ENCODE results near the gene COL20A1.
"Not testable (repeated sequence)": the region's sequence is repeated elsewhere in the genome, so short reads cannot be mapped to it uniquely, and the experiment has no call there.

The COL20A1 gene

DNA sequence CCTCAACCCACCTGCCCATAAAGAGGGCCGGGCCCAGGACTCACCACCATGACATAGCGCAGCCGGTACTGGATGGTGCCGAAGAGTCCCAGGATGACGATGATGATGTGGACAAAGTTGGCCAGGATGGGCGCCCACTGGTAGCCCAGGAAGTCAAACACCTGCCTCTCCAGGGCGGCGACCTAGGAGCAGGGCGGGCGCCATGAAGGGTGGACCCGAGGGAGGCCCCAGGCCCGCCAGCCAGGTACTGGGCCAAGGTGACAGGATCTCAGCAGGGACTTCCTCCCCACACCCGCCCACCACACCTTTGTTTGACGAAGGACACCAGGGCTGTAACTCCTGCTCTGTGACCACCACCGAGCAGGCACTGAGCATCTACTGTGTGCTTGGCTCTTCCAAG lies 43.1 kb upstream of the COL20A1 start:
- no peak overlapping the region for H3K27ac ChIP-seq
- no peak for TF ChIP-seq ZFX (IDR thresholded peaks at IDR 0.05; ENCODE audit: borderline replicate concordance)
- TF ChIP-seq, protein P1, sequence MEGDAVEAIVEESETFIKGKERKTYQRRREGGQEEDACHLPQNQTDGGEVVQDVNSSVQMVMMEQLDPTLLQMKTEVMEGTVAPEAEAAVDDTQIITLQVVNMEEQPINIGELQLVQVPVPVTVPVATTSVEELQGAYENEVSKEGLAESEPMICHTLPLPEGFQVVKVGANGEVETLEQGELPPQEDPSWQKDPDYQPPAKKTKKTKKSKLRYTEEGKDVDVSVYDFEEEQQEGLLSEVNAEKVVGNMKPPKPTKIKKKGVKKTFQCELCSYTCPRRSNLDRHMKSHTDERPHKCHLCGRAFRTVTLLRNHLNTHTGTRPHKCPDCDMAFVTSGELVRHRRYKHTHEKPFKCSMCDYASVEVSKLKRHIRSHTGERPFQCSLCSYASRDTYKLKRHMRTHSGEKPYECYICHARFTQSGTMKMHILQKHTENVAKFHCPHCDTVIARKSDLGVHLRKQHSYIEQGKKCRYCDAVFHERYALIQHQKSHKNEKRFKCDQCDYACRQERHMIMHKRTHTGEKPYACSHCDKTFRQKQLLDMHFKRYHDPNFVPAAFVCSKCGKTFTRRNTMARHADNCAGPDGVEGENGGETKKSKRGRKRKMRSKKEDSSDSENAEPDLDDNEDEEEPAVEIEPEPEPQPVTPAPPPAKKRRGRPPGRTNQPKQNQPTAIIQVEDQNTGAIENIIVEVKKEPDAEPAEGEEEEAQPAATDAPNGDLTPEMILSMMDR (IDR thresholded peaks at IDR 0.05) = no peak

DNA sequence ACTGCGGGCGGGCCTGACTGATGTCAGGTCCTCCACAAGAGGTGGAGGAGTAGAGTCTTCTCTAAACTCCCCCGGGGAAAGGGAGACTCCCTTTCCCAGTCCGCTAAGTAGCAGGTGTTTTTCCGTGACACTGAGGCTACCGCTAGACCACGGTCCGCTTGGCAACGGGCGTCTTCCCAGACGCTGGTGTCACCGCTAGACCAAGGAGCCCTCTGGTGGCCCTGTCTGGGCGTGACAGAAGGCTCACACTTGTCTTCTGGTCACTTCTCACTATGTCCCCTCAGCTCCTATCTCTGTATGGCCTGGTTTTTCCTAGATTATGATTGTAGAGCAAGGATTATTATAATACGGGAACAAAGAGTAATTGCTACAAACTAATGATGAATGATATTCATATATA lies 41.6 kb upstream of the COL20A1 start:
- TF ChIP-seq, protein P1 (IDR thresholded peaks at IDR 0.05) = peak; percentile 46
- H3K27ac ChIP-seq = not testable (repeated sequence)

DNA sequence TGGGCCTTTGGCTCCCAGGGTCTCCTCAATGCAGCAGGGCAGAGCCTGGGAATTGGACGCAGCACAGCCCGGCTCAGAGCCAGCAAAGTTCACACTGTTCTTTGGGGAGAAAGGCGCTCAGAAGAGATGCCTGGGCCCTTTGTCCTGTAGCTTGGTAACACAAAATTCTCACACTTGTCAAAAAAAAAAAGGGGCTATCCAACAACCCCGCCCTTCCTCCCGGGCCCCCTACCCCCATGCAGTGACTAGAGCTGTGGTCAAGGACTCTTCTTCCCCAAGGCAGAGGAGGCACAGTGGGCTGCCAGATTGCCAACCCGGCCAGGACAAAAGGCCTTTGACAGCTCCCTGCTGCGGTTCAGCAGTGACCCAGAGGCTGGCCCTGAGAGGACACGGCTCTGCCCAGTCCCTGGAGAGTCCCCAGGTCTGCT lies 40.7 kb upstream of the COL20A1 start:
- no peak for TF ChIP-seq ZFX (IDR thresholded peaks at IDR 0.05; ENCODE audit: borderline replicate concordance)
- TF ChIP-seq, protein P1 (IDR thresholded peaks at IDR 0.05) = no peak
- H3K27ac ChIP-seq = no peak overlapping the region

DNA sequence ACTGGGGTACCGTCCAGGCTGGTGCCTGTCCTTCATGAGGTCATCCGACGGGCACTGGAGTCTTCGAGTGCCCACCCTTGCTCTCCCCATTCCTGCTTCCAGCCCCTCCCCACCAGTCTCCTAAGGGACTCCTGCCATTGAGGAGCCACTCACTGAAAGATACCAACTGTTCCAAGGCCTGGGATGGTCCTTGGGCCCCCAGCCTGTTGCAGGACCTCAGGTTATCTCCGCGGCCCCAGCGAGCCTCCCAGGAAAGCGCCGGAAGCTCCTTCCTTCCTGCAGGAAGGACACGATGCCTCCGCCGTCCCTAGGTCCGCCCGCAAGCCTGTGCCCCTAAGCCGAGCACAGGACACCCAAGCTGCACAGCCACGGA lies 39.9 kb upstream of the COL20A1 start:
- TF ChIP-seq, protein P1 (IDR thresholded peaks at IDR 0.05) = no peak
- no peak overlapping the region for H3K27ac ChIP-seq

DNA sequence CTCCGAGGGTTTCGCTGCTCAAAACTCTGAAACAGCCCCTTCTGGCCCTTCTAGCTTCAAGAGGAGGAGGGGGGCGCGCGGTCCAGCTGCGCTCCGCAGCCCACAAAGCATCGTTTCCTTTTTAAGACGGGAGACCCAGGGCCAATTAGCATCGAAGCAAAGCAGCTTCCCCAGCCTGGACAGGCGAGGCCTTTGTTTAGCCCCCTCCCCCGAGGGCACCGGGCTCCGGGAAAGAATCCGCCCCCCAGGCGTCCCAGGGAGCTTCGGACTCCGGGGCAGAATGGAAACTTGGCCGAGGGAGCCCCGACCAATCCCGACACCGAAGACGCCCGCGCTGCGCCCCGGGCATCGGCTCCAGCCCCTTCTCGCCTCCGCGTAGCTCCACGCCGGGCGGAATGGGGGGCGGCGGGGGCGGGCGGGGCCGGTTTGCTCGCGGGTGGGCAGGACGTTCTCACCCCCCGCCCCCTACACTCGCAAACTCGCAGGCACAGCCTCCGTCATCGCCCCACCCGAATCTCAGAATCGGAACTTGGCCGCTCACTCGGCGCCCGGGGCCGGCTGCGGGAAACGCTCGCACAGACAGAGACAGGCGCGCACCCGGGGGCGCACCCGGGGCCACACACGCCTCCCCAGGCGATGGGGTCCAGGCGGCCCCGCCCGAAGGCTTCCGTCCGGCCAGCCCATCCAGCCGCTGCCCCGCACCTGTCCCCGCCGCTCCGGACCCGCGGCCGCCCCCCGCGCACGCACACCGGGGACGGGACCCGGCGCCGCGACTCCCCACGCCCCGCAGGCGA lies 39.4 kb upstream of the COL20A1 start:
- TF ChIP-seq, protein P1 (IDR thresholded peaks at IDR 0.05) = no peak
- TF ChIP-seq ZFX (IDR thresholded peaks at IDR 0.05; ENCODE audit: borderline replicate concordance) = no peak
- H3K27ac ChIP-seq = no peak overlapping the region

DNA sequence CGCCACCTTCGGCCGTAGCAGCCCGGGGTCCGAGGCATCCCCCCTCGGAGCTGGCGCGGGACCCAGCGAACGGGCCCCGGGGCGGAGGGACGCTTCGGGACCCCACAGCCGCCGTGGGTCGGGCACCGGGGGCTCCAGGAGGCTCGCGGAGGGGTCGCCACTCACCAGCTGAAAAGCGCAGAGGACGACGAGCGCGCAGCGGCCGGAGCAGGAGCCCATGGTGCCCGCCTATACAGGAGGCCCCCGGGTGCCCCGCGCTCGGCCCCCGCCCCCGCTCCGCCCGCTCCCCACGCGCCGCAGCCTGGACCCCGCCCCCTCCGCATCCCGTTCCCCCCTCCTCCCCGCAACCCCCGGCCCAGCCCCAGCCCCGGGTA lies 38.8 kb upstream of the COL20A1 start, which contains the start of gene NKAIN4:
Gene NKAIN4, minus strand, starts transcription at position 232 of the 374 bp plus-strand sequence. Its CDS starts 13 bp downstream, at position 219.
- H3K27ac ChIP-seq = no peak within 1 kb of the TSS
- TF ChIP-seq, protein P1 (IDR thresholded peaks at IDR 0.05) = no peak
- no peak for TF ChIP-seq ZFX (IDR thresholded peaks at IDR 0.05; ENCODE audit: borderline replicate concordance)

DNA sequence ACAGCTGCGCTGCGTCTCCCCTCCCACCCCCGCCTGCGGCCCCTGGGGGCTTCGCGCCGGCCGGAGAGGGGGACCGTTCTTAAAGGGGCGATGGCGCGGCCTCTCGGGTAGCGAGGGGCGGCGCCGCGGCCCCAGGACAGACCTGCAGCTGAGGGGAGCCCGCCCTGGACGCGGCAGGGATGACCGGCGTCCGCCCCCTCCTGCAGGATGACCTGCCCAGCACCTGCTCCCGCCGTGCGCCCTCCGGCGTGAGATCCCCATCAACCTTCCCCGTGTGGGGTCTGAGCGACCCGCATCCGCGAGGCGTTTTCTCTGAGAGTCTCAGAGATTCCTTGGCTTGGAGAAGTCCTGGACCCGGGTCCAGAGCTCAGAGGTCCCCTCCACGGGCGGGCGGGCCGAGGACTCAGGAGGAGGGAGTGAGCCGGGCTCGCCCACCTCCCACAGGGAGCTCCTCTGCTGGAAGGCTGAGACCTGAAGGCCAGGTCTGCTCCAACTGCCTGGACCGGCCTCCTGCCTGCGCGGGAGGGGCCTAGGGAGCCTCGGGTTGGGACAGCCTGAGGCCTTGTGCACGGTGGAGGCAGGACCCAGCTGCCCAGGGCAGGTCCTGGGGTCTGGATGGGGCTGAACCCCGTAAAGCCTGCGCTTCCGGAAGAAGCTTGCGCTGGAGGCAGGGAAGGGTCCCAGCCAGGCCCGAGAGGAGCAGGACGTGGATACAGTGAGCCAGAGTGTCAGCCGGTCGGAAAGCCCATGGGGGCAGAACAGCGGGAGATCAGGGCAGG lies 38.2 kb upstream of the COL20A1 start:
- TF ChIP-seq ZFX (IDR thresholded peaks at IDR 0.05; ENCODE audit: borderline replicate concordance) = no peak
- TF ChIP-seq, protein P1 (IDR thresholded peaks at IDR 0.05) = peak; percentile 15; the same call in 1 of the 2 replicates
- no peak overlapping the region for H3K27ac ChIP-seq

Measured in 22Rv1 (cell line).